NCI-H446 treated with DMSO at 0.1 percent for 48 hours (cell line): Measurements from ENCODE around the gene PACS1.

ENCODE experiments used
- DNase-seq: peaks from one replicate; lab custom pipeline; 2025; lab: John Stamatoyannopoulos, UW

PACS1 gene

DNA sequence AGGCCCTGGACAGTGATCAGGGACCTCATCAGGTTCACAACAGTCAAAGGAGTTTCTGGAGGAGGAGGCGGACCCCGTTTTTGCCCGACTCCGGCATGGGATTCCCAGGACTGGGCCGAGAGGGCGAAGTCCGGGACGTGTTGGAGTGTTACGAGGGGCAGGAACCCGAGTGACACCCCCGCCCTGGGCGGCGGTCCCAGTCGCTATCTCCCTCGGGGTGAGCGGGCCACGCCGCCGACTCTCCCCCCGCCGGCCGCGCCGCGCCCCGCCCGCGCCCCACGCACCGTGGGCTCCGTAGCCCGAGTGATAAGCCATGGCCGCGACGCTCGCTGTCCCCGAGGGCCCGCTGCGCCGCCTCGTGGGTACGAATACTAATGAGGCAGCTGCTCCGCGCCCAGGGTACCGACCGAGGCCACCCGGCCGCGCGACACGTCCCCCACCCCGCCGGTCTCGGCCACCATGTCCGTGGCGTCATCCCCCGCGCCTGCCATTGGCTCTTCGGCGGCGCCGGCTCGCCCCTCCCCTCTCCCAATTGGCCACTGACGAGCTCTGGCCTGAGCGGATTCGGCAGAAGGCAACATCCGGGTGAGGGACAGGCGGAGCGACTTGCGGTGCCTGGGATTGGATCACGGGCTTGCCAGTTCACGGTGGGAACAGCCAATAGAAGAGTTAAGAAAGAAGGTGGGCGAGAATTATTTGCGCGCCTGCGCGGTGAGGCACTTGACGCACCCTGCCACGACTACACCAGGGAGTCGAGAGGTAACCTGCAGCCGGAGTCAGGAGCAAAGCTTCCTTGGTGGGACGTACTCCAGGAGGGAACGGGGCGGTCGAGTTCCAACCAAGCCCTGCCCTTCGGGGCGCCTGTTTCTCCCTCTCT, 218.8 kb downstream of the PACS1 start, which contains the start of gene YIF1A:
TSS of gene YIF1A (minus strand) at position 473 of the 877 bp plus-strand sequence. CDS start at position 315, 158 bp downstream.
- peak; percentile 99 for DNase-seq

DNA sequence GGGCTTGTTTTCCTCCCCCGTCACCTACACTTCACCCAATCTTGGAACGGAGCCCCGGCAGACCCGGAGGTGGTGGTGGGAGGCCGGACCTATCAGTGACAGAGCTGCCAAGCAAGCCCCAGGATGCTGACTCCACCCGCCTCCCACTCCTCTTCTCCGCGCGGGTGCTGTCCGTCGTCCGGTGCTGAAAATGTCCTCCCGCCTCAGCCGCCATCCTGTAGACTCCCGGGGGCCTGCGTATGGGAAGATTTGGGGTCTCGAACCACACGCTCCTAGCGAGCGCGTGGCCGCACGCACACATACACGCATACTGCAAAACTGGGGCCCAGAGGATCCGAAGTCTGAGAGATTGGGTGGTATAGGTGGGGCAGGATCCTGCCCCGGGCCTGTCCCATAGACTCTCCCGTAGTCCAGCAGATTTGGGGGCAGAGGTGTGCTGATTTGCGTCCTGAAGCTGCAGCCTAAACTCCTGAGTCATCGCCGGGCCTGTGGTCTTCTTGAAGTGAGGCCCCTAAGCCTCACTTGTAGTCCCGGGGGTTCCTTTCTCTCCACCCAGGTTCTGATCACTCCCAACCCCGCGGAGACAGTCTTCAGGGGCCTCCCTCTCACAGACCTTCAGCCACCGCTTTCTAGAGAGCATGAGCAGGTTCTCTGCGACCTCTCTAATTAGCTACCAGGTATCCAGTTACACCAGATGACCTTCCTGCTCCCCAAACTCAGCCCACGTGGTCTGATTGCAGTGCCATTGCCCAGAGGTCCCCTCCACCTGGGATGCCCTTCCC, 219.7 kb downstream of the PACS1 start:
- no peak for DNase-seq

DNA sequence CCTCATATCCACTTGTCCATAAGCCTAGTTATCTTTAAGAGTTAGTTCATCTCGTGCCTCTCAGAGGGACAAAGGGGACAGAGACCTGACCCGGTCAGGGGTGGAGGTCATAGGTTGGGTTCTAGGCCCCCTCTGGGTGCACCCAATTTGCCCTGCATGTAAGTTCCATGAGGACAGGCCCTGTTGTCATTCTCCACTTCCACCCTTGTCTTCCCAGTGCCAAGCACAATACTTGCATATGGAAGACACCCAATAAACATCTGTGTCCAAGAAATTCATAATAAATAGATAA, 220.2 kb downstream of the PACS1 start:
- no peak for DNase-seq

DNA sequence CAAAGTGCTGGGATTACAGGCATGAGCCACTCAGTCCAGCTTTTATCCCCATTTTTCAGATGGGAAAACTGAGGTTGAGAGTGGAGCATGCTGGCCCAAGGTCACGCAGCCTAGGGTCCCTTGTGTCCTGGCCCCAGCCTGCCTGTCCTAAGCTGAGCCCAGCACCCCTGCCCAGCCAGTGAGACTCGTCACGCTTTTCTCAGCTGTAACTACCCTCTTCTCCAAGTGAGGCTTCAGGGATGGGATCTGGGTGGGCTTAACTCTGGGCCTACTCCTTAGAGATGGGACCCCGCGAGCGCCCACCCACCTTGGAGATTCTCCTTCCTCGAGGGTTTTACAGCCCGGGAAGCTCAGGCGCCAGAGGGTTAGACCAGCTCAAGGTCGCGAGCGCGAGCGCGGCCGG, 221.2 kb downstream of the PACS1 start:
- no peak for DNase-seq

DNA sequence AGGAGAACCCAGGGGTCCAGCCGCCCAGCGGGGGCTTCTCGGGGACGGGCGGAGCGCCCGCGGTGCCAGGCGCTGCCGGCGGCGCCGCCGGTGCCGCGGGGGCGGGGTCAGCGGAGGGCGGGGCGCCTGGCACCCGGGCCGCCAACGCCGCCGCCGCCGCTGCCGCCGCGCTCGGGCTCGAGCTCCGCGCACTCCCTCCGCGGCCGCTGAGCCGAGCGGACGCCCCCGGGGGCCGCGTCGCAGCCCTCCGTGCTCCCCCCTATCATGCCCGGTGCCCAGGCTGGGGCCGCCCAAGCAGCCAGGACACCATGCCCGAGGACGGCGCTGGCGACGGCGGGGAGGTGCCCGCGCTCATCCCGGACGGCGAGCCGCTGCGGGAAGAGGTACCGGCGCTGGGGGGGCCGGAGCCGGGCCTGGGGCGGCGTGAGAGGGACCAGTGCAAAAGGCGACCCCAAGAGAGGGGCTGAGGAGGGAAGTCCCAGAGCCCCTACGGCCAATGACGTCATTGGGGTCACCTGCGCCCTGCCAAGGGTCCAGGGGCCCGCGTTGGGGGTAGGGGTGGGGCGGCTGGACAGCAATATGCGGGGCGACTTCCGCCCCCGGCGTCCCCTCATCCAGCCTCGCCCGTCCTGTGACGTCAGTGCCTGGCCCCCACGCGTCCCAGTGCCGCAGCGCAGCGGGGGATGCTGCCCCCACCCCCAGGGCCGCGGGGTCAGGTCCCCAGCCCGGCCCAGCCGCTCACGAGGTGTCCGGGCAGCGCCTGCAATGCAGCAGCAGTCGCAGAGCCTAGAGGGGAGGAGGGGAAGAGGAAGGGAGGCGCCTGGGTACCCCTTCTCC, 221.9 kb downstream of the PACS1 start, which contains the start of gene TMEM151A:
TSS of gene TMEM151A (plus strand) at position 189 of the 837 bp plus-strand sequence. CDS start at position 309, 120 bp downstream.
- no peak for DNase-seq

DNA sequence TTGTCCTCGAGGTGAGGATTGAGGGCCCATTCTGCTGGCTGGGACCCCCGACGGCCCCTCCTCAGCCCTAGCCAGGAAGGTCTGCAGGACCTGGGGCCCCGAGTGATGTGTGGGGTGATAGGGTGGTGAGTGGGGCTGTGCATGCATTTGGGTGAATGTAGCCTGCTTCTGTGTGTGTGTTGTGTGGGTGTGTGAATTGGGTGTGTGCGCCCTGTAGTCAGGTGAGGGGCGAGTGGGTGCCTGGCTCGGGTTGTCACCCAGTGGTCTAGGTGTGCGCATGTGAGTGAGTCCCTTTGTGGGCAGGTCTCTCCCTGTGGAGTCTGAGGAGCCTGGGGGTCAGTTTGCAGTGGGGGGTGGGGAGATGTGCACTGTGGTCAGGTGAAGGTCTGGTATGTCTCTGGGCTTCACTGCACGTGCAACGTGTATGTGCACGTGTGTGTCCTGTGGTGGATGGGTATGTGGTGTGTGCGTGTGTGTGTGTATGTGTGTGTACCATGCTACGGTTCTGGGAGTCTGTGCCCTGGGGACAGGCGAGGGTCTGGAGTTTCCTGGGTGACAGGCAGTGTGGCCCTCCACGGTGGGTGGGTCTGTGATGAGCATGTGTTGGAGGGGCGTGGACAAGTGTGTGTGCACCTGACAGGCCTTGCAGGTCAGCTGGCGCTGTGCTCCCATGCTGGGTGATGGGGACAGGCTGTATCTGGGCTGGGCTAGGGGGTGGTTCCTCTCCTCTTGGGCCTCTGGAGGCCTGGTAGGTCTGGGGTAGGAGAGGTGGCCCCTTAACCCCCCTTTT, 222.7 kb downstream of the PACS1 start:
- no peak for DNase-seq

DNA sequence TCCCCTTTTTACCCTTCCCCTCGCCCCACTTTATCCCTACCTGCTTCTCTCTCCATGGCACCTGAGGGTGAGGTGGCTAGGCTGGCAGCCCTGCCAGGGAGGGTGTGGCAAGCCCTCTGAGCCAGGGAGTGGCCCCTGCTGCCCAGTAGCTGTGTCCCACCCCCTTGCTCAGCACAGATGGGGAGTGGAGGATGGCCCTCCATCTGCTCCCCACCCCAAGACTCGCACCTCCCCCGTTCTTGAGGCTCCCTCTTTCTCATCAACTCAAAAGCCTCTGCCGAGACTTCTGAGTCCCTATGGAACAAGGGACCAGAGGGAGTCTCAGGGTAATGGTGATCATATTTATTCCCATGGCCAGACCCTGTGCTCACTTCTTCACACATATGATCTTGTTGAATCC, 223.3 kb downstream of the PACS1 start:
- DNase-seq = no peak

DNA sequence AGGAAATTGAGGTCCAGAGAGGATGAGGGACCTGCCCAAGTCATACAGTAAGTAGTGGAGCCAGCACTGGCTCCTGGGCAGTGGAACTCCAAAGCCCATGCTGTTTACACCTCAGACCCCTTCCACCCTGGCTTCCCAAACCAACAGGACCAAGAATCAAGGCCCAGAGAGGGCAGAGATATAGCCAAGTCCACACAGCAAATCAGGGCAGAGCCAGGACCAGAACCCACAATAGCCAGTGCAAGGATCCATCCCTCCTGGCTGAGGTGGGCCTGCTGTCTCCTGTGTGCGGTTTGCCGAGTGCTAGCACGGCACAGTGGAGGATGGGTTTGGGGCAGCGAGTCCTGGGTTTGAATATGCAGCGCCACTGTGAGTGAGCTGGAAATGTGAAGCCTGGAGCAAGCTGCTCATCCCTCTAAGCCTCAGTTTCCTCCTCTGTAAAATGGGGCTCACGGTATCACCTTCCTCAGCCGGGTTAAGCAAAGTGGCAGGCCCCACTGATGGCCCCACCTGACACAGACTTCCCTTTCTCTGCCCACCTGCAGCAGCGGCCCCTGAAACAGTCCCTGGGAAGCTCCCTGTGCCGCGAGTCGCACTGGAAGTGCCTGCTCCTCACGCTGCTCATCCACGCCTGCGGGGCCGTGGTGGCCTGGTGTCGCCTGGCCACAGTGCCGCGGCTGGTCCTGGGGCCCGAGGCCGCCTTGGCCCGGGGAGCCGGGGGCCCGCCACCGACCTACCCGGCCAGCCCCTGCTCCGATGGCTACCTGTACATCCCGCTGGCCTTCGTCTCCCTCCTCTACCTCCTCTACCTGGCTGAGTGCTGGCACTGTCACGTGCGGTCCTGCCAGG, 223.9 kb downstream of the PACS1 start:
- DNase-seq = no peak
